ENCODE data around the gene RRP9.
A peak's percentile ranks its signal among the peaks of the same experiment; 100 is the strongest.

Gene RRP9

DNA sequence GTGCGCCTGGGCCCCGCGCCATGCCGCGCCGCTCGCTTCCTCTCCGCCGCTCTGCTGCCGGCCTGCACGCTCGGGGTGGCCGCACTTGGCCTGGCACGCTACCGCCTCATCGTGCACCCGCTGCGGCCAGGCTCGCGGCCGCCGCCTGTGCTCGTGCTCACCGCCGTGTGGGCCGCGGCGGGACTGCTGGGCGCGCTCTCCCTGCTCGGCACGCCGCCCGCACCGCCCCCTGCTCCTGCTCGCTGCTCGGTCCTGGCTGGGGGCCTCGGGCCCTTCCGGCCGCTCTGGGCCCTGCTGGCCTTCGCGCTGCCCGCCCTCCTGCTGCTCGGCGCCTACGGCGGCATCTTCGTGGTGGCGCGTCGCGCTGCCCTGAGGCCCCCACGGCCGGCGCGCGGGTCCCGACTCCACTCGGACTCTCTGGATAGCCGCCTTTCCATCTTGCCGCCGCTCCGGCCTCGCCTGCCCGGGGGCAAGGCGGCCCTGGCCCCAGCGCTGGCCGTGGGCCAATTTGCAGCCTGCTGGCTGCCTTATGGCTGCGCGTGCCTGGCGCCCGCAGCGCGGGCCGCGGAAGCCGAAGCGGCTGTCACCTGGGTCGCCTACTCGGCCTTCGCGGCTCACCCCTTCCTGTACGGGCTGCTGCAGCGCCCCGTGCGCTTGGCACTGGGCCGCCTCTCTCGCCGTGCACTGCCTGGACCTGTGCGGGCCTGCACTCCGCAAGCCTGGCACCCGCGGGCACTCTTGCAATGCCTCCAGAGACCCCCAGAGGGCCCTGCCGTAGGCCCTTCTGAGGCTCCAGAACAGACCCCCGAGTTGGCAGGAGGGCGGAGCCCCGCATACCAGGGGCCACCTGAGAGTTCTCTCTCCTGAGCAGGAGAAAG lies 14.4 kb upstream of the RRP9 start:
- peaks cover 5% of the 10 kb centered on the region for H3K4me1 Mint-ChIP-seq
- peaks cover 11% of the 10 kb centered on the region for H3K27me3 Mint-ChIP-seq
- ATAC-seq (ENCODE audit: low read depth) (peak; percentile 75), DNase-seq (ENCODE audit: low spot score in 2 of 2) (peak in 1 of 2 donors; percentile 52)
- no peaks in the 10 kb centered on the region for H3K9me3 Mint-ChIP-seq
- H3K27ac Mint-ChIP-seq: no peak overlapping the region
- H3K36me3 Mint-ChIP-seq: peaks cover 10% of the 10 kb centered on the region
- peak overlapping the region; percentile 74 for H3K4me3 Mint-ChIP-seq

DNA sequence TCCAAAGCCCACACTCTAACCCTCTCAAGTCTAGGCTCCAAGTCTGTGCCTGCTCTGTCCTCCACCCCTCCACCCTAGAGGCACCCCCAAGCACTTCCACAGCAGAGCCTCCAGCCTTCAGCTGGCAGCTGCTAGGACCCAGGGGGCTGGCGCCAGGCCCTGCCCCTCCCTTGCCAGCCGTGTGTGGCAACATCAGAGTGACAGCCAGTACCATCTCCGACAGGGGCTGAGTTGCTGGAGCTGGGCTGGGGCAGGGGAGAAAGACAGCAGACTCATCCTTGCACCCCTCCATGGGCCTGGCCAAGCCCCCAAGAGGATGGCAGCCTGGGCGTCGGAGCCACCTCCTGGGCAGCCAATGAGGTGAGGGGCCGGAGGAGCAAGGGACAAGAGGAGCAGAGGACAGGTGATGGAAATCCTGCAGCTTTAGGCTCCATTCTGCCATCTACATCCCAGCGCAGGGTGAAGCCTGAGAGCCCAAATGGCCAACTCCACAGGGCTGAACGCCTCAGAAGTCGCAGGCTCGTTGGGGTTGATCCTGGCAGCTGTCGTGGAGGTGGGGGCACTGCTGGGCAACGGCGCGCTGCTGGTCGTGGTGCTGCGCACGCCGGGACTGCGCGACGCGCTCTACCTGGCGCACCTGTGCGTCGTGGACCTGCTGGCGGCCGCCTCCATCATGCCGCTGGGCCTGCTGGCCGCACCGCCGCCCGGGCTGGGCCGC lies 13.6 kb upstream of the RRP9 start, which contains the start of gene GPR62:
Gene GPR62 (plus strand): TSS at position 207 of the 718 bp plus-strand sequence. CDS start 272 bp downstream, at position 479.
- ATAC-seq (ENCODE audit: low read depth): no peak
- peak within 1 kb of the TSS; percentile 74 for H3K4me3 Mint-ChIP-seq

DNA sequence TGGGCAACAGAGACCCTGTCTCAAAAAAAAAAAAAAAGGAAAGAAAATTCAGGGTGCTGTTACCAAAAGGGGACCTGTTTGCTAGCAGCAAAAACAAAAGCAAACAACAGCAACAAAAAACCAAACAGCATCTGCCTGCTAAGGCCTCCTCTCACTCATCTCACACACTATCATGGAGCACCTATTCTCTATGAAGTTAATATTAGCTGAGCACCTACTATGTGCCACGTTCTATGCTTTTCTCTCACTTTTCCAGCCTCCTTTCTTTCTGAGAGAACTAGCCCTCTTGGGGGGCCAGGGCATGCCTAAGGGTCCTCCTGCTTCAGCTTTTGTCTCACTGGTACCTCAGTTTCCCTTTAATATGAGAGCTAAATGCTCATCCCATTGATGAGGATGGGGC lies 13.0 kb upstream of the RRP9 start:
- Mint-ChIP-seq H3K36me3 (peaks cover 10% of the 10 kb centered on the region), H3K4me1 (peaks cover 5% of the 10 kb centered on the region), H3K9me3 (no peaks in the 10 kb centered on the region), H3K27me3 (peaks cover 11% of the 10 kb centered on the region), H3K4me3 (peak overlapping the region; percentile 31), H3K27ac (no peak overlapping the region)
- ATAC-seq (ENCODE audit: low read depth) (no peak), DNase-seq (ENCODE audit: low spot score in 2 of 2) (no peak)

More for the DNA sequence above, 13.6 kb upstream of the RRP9 start, which contains the start of gene GPR62:
- Mint-ChIP-seq H3K36me3 (peaks cover 10% of the 10 kb centered on the region), H3K27ac (no peak within 1 kb of the TSS), H3K9me3 (no peaks in the 10 kb centered on the region), H3K27me3 (peaks cover 11% of the 10 kb centered on the region), H3K4me1 (peaks cover 5% of the 10 kb centered on the region)
- DNase-seq (ENCODE audit: low spot score in 2 of 2): no peak

DNA sequence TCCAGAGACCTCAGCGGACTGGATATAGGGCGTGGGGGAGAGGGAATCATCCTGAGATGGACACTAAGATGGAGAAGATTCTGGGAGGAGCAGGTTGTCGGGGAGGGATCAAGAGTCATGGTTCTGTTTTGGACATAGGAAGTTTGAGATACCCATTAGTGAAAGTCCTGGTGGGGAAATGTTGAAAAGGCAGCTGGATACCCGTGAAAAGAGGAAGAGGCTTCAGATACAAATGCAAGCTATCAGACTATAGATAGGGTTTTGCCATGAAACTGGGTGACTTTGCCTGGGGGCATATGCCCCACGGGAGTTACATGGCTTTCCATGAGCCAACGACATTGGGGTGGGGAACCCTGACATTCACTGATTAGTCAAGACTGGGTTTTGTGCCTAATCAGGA lies 12.4 kb upstream of the RRP9 start:
- Mint-ChIP-seq H3K4me1 (peaks cover 5% of the 10 kb centered on the region), H3K36me3 (peaks cover 10% of the 10 kb centered on the region), H3K27me3 (peaks cover 11% of the 10 kb centered on the region), H3K9me3 (no peaks in the 10 kb centered on the region), H3K27ac (no peak overlapping the region), H3K4me3 (no peak overlapping the region)
- no peak for DNase-seq (ENCODE audit: low spot score in 2 of 2)
- no peak for ATAC-seq (ENCODE audit: low read depth)

DNA sequence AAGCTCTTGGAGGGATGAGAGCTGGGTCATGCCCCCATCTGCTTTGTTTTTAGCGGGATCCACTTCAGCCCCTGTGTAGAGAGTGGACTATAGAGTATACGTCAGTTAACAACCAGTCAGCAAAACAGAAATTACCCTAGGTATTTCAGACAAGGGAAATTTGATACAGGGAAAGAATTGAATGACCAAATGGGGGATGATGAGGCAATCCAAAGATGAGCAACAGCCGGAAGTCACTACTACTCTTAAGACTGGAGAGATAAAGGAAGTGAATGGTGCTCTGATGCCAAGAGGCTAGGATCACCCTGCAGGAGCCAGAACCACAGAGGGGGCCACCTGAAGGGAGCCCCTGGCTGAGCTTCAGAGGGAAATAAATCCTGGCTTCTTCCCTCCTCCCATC lies 11.7 kb upstream of the RRP9 start:
- Mint-ChIP-seq H3K36me3 (peaks cover 9% of the 10 kb centered on the region), H3K4me1 (peaks cover 5% of the 10 kb centered on the region), H3K4me3 (no peak overlapping the region), H3K27ac (no peak overlapping the region), H3K27me3 (peaks cover 11% of the 10 kb centered on the region), H3K9me3 (no peaks in the 10 kb centered on the region)
- DNase-seq (ENCODE audit: low spot score in 2 of 2) (no peak), ATAC-seq (ENCODE audit: low read depth) (no peak)

DNA sequence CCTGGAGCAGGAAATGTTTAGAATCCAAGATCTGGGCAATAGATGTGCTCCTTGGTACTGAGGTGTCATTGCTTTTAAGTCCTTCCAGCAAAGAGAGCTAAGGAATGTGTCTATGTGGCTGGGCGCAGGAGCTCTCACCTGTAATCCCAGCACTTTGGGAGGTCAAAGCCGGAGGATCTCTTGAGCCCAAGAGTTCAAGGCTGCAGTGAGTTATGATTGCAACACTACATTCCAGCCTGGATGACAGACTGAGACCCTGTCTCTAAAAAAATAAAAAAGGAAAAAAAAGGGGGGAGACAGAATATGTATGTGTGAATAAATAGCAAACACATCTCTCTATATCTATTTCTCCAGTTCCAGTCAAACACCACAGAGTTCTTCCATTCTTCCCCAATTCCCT lies 9.2 kb upstream of the RRP9 start:
- H3K4me1 Mint-ChIP-seq: peaks cover 3% of the 10 kb centered on the region
- H3K27ac Mint-ChIP-seq: no peak overlapping the region
- peaks cover 11% of the 10 kb centered on the region for H3K27me3 Mint-ChIP-seq
- DNase-seq (ENCODE audit: low spot score in 2 of 2): no peak
- H3K36me3 Mint-ChIP-seq: peaks cover 9% of the 10 kb centered on the region
- no peaks in the 10 kb centered on the region for H3K9me3 Mint-ChIP-seq
- ATAC-seq (ENCODE audit: low read depth): no peak
- no peak overlapping the region for H3K4me3 Mint-ChIP-seq

DNA sequence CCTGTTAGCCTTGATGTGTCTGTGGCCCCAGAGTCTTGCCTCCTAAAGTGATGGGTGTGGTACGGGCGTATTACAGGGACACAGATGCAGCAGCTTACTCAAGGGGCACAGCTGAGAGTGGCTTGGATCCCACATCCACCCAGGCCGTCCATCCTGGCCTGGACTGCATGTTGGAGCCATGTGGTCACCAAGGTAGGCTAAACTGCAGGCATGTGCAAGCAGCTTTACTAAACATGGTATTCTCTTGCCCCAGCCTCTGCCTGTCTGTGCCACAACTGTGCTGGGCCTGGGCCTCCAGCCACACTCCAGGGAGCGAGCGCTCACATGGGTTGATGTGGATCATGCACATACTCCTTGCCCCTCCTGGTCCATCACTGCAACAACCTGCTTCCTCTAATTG lies 7.4 kb upstream of the RRP9 start:
- peaks cover 3% of the 10 kb centered on the region for H3K4me1 Mint-ChIP-seq
- no peak overlapping the region for H3K4me3 Mint-ChIP-seq
- no peak for DNase-seq (ENCODE audit: low spot score in 2 of 2)
- no peak for ATAC-seq (ENCODE audit: low read depth)
- H3K27me3 Mint-ChIP-seq: peaks cover 10% of the 10 kb centered on the region
- no peaks in the 10 kb centered on the region for H3K9me3 Mint-ChIP-seq
- H3K36me3 Mint-ChIP-seq: peaks cover 12% of the 10 kb centered on the region
- no peak overlapping the region for H3K27ac Mint-ChIP-seq

DNA sequence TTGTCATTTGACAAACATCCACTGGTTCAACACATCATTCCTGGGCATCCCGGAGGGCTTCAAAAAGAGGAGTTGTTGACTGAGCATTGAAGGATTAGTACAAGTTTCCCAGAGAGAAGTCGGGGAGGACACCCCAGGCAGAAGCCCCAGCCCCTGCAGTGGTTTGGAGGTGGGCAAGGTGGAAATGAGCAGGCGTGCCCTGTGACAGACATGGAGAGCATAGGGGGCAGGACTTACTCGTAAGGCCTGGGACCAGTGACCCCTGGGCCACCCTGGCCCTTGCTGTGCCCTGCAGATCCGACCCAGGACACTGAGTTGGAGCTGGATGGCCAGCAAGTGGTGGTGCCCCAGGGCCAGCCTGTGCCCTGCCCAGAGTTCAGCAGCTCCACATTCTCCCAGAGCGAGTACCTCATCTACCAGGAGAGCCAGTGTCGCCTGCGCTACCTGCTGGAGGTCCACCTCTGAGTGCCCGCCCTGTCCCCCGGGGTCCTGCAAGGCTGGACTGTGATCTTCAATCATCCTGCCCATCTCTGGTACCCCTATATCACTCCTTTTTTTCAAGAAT lies 6.4 kb upstream of the RRP9 start:
- Mint-ChIP-seq H3K27me3 (peaks cover 3% of the 10 kb centered on the region), H3K4me3 (no peak overlapping the region)

DNA sequence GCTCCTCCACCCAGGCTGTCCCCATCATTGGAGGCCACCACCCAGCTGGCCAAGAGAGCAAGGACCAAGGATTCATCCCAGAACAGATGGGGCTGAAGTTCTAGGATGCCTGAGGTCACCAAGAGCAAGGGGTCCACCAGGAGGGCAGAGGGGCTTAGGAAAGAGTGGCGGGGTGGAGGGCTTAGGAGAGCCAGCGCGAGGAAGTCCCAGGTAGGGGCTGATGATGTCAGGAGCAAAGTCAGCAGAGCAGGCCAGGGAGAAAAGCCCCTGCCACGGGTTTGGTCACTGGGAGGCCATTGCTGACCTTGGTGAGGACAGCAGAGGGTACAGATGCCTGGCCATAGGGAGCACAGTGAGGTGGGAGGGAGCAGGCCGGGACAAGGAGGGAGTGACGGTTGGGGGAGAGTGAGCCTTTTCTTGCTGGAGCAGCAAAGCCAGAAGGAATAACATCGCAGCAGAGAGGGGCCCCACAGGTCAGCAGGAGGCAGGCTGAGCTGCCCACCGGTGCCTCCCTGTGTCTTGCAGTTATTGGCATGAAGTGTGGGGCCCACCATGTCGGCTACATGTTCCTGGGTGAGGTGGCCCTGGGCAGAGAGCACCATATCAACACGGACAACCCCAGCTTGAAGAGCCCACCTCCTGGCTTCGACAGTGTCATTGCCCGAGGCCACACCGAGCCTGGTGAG lies 5.7 kb upstream of the RRP9 start:
- Mint-ChIP-seq H3K36me3 (peaks cover 12% of the 10 kb centered on the region), H3K27ac (no peak overlapping the region), H3K4me3 (no peak overlapping the region), H3K9me3 (no peaks in the 10 kb centered on the region), H3K4me1 (peaks cover 3% of the 10 kb centered on the region), H3K27me3 (peaks cover 2% of the 10 kb centered on the region)
- ATAC-seq (ENCODE audit: low read depth) (no peak), DNase-seq (ENCODE audit: low spot score in 2 of 2) (no peak)

More for the DNA sequence above, 6.4 kb upstream of the RRP9 start:
- ATAC-seq (ENCODE audit: low read depth): no peak
- DNase-seq (ENCODE audit: low spot score in 2 of 2): no peak
- H3K27ac Mint-ChIP-seq: no peak overlapping the region
- H3K4me1 Mint-ChIP-seq: no peaks in the 10 kb centered on the region
- H3K9me3 Mint-ChIP-seq: no peaks in the 10 kb centered on the region
- peaks cover 12% of the 10 kb centered on the region for H3K36me3 Mint-ChIP-seq

DNA sequence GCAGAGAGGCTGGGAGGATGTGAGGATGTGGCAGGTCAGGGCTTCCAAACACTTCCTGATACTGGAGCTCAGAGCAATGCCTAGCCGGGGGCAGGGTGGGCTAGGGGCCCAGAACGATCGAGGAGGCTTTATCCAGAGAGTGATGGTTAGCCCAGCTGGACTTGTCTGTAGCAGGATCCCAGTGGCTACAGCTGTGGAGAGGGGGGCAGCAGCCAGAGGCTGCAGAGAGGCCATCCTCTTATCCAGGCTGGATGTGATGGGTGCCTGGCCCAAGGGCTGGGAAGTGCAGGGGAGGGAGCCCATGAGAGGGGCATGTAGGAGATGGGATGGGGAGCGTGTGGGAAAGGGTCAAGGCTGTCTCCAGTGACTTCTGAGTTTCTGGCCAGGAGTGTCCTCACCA lies 5.1 kb upstream of the RRP9 start:
- no peak overlapping the region for H3K27ac Mint-ChIP-seq
- no peaks in the 10 kb centered on the region for H3K9me3 Mint-ChIP-seq
- H3K27me3 Mint-ChIP-seq: no peaks in the 10 kb centered on the region
- DNase-seq (ENCODE audit: low spot score in 2 of 2): no peak
- peaks cover 10% of the 10 kb centered on the region for H3K36me3 Mint-ChIP-seq
- H3K4me1 Mint-ChIP-seq: peaks cover 3% of the 10 kb centered on the region
- no peak overlapping the region for H3K4me3 Mint-ChIP-seq
- no peak for ATAC-seq (ENCODE audit: low read depth)

DNA sequence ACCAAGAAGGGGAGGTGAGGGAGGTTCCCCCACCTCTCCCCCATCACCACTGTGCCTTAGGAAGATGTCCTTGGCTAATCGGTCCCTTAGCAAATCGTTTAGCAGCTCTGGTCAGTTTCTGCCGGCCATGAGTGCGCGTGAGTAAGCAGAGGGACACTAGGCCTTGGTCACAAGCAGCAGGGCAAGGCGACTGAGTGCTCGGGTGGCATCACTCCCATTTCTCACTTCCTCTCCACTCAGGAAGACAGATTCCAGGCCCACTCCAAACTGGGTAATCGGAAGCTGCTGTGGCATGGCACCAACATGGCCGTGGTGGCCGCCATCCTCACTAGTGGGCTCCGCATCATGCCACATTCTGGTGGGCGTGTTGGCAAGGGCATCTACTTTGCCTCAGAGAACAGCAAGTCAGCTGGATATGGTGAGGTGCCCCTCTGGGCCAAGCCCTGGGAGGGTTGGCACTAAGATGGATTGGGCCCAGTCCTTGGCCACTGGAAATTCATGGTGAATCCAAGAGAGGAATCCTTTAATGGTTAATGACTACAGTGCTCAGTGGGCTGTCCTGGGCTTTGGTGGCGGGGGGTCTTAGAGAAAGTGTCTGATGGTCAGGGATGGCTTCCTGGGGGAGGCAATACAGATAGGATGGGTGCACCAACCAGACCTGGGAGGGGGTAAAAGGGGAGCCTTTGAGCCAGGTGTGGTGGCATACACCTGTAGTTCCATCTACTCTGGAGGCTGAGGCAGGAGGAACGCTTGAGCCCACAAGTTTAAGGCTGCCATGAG lies 4.4 kb upstream of the RRP9 start:
- ATAC-seq (ENCODE audit: low read depth) (no peak), DNase-seq (ENCODE audit: low spot score in 2 of 2) (no peak)
- no peaks in the 10 kb centered on the region for H3K27me3 Mint-ChIP-seq
- H3K4me3 Mint-ChIP-seq: no peak overlapping the region
- peaks cover 8% of the 10 kb centered on the region for H3K36me3 Mint-ChIP-seq
- no peaks in the 10 kb centered on the region for H3K9me3 Mint-ChIP-seq
- peaks cover 3% of the 10 kb centered on the region for H3K4me1 Mint-ChIP-seq
- H3K27ac Mint-ChIP-seq: no peak overlapping the region

DNA sequence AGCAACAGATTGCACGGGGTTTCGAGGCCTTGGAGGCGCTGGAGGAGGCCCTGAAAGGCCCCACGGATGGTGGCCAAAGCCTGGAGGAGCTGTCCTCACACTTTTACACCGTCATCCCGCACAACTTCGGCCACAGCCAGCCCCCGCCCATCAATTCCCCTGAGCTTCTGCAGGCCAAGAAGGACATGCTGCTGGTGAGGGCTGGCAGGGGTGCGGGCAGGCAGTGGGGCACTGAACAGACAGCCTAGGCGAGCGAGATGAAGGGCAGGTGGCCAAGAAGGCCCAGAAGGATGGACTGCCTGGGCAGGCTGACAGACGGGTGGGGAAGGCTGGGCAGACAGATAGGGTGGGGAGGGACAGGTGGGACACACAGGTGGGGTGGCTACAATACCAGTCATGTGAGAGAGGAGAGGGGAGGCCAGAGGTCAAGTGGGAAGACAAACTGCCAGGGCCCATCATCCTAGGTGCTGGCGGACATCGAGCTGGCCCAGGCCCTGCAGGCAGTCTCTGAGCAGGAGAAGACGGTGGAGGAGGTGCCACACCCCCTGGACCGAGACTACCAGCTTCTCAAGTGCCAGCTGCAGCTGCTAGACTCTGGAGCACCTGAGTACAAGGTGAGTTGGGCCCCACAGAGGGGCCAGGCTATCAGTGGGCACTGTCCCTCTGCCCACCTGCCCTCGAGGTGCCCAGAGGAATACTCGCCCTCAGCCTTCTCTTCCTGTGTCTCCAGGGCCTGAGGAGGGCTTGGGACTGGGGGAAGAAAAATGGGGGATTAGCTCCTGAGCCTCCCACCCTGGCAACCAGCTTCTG lies 3.5 kb upstream of the RRP9 start:
- DNase-seq (ENCODE audit: low spot score in 2 of 2) (no peak), ATAC-seq (ENCODE audit: low read depth) (no peak)
- peaks cover 9% of the 10 kb centered on the region for H3K4me1 Mint-ChIP-seq
- H3K9me3 Mint-ChIP-seq: no peaks in the 10 kb centered on the region
- H3K27ac Mint-ChIP-seq: no peak overlapping the region
- H3K4me3 Mint-ChIP-seq: no peak overlapping the region
- H3K36me3 Mint-ChIP-seq: peaks cover 8% of the 10 kb centered on the region
- H3K27me3 Mint-ChIP-seq: no peaks in the 10 kb centered on the region
